ENCODE results near the gene TEX13C.
"Not testable (repeated sequence)": the region's sequence is repeated elsewhere in the genome, so short reads cannot be mapped to it uniquely, and the experiment has no call there.

Gene TEX13C

DNA sequence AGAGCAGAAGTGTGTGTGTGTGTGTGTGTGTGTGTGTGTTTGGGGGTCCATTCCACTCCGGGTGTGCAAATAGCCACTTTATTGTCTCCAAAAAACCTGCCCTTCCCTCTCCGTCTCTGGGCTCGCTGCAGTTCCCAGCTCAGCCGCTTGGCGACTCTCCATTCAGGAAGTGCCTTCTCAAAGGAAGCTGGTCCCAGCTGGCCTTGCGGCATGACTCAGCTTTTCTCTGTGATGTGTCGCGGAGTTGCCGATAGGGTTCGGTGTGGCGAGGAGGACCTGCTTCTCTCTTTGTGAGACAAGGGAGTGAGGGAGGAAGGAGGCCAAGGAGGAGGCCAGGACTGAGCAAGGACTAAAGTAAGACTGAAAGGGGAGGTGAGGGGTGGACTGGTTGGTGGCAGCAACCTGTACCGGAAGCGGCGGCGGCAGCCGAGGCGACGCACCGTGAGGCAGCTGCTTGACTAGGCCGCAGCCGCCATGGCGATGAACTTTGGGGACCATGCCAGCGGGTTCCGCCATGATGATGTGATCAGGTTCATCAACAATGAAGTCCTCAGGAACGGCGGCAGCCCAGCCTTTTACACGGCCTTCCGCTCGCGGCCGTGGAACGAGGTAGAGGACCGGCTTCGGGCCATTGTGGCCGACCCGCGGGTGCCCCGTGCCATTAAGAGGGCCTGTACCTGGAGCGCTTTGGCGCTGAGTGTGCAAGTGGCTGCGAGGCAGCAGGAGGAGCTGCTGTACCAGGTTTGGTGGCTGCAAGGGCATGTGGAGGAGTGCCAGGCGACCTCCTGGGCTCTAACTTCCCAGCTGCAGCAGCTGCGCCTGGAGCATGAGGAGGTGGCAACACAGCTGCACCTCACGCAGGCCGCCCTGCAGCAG lies at the start of gene TEX13C:
TEX13C (plus strand) TSS at position 226 of the 876 bp plus-strand sequence; CDS start at position 475, 249 bp downstream.
- DNase-seq, result no peak

DNA sequence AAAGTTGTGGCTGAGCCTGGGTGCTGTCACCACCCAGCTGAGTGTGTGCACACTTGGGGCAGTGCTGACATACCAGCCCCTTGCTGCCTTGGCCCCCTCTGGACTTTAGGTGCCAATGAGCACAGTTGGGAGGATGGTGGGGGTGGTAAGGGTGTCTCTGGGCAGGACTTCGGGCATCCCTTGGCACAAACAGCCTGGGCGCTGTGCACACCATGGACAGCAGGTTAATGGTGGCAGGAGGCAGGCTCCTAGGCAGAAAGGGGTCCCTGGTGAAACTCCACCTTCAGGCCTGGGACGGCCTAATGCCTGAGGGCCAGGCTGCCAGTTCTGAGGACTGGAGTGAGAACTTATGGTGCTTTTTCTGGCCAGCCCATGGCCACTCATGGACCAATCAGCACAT lies 32.4 kb upstream of the TEX13C start:
- DNase-seq, result no peak

DNA sequence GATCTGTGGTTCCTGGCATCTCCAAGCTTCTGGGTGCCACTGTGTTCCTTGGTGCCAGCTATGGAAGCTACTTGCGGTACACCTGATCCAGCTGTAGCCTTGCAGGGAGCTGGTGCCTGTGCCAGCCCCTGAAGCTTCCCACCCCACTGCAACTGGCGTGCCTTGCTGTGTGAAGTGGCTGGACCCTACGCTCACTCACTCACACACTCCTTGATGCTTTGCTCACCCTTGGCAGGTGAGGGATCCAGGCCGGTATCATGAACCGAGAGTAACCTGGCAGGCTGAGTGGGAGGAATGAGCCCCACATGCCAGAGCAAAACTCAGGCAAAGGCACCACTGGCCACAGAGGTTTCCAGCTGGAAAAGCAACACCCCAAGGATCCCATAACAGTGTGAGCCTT lies 31.3 kb upstream of the TEX13C start:
- DNase-seq, result no peak

DNA sequence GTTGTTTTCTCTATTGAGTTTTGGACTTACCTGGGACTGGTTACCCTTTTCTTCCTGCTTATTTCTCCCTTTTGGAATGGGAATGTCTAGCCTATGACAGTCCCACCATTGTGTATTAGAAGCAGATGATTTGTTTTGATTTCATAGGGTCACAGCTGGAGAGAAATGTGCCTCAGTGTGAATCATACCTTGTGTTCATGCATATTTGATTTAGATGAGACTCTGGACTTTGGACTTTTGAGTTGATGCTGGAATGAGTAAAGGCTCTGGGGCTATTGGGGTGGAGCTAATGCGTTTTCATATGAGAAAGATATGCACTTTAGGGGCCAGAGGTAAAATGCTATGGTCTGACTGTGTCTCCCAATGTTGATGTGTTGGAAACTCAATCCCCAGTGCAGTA lies 30.5 kb upstream of the TEX13C start:
- no peak for DNase-seq

DNA sequence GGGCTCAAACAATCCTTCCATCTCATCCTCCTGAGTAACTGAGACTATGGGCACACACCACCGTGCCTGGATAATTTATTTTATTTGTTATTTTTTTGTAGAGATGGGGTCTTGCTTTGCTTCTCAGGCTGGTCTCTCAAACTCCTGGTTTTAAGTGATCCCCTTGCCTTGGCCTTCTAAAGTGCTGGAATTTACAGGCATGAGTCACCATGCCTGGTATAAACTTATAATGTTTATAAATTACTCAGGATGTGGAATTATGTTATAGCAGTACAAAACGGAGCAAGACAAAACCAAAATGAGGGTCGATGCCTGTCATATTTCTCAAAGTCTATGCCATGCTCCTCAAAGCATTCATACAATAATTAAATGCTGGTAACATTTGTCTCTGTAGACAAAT lies 29.8 kb upstream of the TEX13C start:
- DNase-seq, result no peak

DNA sequence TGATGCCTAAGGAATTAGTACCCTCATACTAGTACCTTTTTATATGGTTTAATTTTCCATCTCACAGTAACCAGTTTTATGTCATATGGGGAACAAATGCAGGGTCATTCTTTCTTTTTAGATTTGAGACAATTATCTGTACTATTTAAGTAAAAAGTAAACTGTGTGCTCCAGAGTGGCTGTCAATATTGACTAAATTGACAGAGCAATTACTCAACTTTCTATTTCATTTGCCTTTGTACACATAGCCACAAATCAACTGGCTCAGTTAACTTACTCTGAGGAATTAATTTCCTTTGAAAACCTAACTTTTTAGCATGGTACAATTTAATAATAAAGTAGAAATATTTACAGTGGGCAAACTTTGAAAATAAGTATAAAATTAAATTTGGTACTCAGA lies 28.5 kb upstream of the TEX13C start:
- no peak for DNase-seq

DNA sequence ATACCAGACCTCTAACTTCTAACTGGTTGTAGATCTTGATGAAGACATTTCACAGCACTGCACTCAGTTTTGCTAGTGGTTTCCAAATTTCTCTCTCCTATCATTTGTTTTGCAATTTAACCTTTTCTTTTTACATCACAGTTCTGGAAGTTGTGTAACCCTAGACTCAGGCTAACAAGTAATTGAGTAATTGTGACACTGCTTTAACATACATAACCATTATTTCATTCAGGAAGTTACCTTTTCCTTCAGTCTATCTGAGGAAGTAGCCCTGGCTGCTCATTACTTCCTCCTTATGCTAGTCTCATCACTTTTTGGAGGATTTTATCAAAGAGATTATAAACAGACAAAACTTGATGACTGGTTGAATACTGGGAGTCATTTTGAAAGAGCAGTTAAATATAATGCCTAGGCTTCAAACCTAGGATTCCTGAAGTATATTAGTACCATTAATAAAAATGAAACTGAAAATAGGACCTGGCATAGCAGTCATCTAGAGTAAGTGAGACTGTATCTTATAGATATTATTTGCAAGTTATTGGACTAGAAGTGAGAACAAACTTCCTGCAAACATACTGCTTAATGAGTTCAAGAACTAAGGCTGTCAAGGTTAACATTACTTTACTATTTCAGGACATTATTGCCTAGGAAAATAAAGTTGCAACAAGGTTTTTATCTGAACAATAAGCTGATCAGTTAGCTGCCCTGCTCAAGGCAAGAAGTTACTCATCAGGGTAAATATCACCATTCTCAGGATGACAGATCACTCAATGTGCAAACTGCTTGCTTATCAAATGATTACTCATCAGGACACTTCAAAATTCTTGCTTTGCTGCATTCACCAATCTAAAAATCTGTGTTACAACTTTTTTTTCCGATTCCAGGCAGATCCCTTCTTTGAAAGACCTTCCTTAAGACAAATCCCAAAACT lies 25.6 kb upstream of the TEX13C start:
- no peak for DNase-seq

DNA sequence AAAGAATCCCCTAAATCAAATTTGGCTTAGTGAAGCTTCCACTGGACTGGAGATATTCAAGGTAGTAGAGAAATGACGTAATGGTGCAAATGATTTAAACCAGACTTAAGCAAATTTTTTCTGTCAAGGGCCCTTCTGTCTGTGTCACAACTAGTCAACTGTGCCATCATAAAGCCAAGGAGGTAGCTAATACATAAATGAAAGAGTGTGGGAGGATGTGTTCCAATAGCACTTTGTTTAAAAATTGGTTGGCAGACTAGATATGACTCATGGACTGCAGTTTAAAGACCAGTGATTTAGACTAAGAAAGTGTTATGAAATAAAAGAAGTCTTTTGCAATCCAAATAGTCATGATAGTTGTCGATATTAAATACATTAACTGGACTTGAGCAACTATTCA lies 24.3 kb upstream of the TEX13C start:
- DNase-seq, result no peak

DNA sequence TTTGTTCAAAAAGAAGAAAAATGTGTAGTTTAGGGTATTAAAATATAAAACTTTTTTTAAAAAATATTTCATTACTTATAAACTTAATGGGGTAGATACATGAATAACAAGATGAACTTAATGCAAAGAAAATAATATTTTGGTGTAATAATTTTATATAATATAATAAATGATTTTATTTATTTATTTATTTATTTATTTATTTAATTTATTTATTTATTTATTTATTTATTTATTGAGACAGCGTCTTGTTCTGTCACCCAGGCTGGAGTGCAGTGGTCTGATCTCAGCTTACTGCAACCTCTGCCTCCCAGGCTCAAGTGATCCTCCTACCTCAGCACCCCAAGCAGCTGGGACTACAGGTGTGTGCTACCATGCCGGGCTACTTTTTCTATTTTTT lies 20.8 kb upstream of the TEX13C start:
- DNase-seq, result no peak

DNA sequence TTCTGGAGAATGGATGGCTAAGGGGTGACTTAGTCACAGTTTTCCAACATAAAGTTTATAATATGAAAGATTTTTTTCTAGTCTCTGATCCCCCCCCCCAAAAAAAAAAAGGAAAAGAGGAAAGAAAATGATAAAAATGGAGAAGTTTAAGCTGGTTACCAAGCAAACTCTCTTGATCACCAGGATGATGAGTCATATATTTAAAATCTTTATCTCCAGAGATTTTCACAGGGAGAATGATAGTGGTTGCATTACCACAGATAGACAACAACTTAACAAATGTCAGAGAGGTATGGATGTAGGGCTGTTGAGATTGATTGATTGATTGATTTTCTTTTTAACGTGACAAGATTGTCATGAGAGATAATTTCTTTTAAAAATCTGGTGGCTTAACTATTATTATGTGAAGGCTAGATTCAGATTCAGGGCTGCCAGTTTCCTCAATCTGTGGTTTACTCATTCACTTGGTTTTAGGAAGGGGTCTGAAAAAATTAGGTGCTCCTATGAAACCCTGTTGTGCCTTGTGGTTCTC lies 13.3 kb upstream of the TEX13C start:
- DNase-seq, result no peak

DNA sequence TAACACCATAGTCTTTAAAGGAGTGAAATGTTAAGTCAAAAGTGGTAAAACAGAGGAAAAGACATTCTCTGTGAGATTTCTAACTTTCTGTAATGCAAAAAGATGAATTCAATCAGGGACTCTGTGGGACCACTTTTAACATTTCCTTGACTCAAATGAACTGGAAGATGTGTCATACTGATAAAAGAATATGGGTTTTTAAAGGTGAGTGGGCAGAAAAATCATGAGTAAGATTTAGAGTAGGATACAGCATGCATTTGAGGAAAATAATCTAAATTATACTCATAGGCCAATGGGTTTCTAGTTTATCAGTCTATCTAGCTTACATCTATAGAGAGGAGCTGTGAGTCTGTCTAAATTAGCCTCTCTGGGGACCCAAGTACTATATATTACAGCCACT lies 11.0 kb upstream of the TEX13C start:
- no peak for DNase-seq

DNA sequence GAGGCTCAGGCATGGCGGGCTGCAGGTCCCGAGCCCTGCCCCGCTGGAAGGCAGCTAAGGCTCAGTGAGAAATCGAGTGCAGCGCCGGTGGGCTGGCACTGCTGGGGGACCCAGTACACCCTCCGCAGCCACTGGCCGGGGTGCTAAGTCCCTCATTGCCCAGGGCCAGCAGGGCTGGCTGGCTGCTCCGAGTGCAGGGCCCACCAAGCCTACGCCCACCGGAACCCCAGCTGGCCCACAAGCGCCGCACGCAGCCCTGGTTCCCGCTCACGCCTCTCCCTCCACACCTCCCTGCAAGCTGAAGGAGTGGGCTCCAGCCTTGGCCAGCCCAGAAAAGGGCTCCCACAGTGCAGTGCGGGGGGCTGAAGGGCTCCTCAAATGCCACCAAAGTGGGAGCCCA lies 505 bp upstream of the TEX13C start:
- not testable (repeated sequence) for DNase-seq

DNA sequence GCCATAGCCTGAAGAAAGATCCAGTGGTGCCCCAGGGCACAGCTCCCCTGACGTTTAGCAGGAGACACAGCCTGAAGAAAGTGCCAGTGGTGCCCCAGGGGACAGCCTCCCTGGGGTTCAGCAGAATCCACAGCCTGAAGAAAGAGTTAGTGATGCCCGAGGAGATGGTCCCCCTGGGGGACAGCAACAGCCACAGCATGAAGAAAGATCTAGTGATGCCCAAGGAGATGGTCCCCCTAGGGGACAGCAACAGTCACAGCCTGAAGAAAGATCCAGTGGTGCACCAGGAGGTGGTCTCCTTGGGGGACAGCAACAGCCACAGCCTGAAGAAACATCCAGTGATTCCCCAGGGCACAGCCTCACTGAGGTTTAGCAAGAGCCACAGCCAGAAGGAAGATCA lies 2.8 kb downstream of the TEX13C start:
- no peak for DNase-seq

DNA sequence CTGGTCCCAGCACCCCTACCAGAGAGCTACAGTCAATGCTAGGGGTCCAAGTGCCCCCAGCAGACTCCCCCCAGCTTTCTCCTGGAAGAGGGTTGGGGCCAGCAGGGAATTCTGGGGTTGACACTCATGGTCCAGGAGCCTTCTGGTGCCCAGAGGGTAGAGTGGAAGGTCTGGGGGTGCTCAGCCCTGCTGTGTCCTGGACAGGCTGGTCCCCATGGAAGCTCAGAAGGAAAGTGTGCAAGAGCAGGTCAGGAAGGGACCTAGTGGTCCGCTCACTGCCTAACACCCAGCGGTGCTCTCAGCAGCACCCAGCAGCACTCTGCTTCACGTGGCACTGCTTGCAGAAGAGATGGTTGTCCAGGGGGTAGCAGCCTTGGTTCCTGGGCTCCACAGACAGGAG lies 6.9 kb downstream of the TEX13C start:
- no peak for DNase-seq

DNA sequence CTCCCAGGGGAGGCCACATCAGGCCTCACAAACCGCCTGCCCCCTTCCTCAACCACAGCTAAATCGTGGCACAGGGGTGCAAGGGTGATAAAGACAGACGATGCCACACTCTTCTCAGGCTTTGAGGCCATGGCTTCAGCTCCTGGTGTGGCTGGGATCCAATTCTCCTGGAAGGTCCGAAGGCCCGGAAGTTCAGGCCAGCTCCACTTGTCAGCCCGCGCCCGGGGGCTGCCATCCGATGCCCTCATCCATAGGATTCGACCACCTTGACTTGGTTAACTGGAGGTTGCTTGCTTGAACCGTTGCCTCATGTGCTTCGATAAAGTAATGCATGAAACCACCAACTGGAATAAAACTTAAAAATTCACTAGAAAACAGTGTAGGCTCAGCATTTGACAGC lies 8.2 kb downstream of the TEX13C start:
- DNase-seq, result no peak

DNA sequence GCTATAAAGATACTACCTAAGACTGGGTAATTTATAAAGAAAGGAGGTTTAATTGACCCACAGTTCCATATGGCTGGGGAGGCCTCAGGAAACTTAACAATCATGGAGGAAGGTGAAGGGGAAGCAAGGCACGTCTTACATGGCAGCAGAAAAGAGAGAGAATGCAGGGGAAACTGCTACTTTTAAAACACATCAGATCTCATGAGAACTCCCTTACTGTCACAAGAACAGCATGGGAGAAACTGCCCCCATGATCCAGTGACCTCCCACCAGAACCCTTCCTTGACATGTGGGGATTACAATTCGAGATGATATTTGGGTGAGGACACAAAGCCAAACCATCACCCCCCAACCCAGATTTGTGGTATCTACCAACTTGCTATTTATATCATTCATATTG lies 13.9 kb downstream of the TEX13C start:
- DNase-seq, result no peak

DNA sequence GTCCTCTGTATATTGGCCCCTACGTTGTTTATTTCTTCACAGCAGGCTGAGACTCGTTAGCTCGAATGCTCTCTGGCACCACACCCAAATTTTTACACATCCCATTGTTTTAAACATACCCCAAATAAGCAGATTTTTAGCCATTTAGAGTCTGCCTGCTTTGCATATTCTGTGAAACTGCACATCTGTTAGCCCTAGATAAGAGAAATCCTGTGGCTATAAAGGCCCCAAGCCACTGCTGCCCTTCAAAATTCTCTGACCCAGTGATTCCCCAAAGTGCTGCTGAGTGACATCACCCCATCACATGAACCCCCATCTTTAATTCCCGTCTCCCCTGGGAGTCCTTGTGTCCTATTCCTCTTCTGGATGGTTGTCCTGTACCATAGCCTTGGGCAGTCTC lies 20.8 kb downstream of the TEX13C start:
- DNase-seq, result no peak

DNA sequence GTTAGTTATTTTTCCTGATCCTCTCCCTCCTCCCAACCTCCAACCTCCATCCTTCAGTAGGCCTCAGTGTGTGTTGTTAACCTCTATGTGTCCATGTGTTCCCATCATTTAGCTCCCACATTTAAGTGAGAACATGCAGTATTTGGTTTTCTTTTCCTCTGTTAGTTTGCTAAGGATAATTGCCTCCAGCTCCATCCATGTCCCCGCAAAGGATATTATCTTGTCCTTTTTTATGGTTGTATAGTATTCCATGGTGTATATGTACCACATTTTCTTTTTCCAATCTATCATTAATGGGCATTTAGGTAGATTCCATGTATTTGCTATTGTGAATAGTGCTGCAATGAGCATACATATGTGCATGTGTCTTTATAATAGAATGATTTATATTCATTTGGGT lies 54.5 kb downstream of the TEX13C start:
- DNase-seq, result no peak
